Spinal cord (tissue), 10 donors: ENCODE measurements around the gene IKBKG. TPM values are rescaled to one million over a fixed set of nuclear protein-coding genes. Genes with fewer than 3 reads are reported as not detected.
"Not testable (repeated sequence)": the region's sequence is repeated elsewhere in the genome, so short reads cannot be mapped to it uniquely, and the experiment has no call there.

Experiments
- DNase-seq, 6 donors: peaks; one replicate each; pipeline versions ENCODE4 v3.0.0 to v3.0.0-alpha.2; 2013 to 2015; ENCODE audit warnings: low spot score in 6 of 6, low read depth in 4 of 6
- H3K27ac ChIP-seq: one replicate; pipeline ENCODE4 v1.5.1; 2013; ENCODE audit warnings: low read depth, low read length, control low read depth
- H3K27me3 ChIP-seq: one replicate; pipeline ENCODE4 v1.6.1; 2013; ENCODE audit warnings: low read length; ENCODE audit not compliant: control insufficient read depth, insufficient read depth
- H3K36me3 ChIP-seq: one replicate; pipeline ENCODE4 v1.6.1; 2013; ENCODE audit warnings: low read length; ENCODE audit not compliant: control insufficient read depth, insufficient read depth
- H3K4me1 ChIP-seq: one replicate; pipeline ENCODE4 v1.6.1; 2013; ENCODE audit warnings: low read length; ENCODE audit not compliant: control insufficient read depth, insufficient read depth
- H3K4me3 ChIP-seq: one replicate; pipeline ENCODE4 v1.5.1; 2013; ENCODE audit warnings: low read depth, low read length, control low read depth
- H3K9me3 ChIP-seq: one replicate; pipeline ENCODE4 v1.6.1; 2013; ENCODE audit warnings: low read length; ENCODE audit not compliant: control insufficient read depth, insufficient read depth
- WGBS: methylation state at CpG from one replicate; pipeline ENCODE4 v1.1.5; 2013; ENCODE audit warnings: missing lambda C conversion rate; ENCODE audit not compliant: insufficient coverage; 5-methylcytosine and 5-hydroxymethylcytosine counted together
- polyA plus RNA-seq, 2 donors: library from polyadenylated mRNA; unstranded; fragments of 120-200 nt; gene quantifications; one replicate each; pipeline ENCODE4 v1.2.1, GENCODE V29; 2013; ENCODE audit not compliant: insufficient read length in 2 of 2
- total RNA-seq, 2 donors: library from RNA; depleted of rRNA in 1 of 2; stranded (reverse); fragments of 120-200 nt in 1 of 2; fragments of >200 nt in 1 of 2; gene quantifications; one replicate each; pipeline versions ENCODE4 v1.2.3 to v1.2.4, GENCODE V29; 2013 to 2014
- donor health status: healthy.

IKBKG gene
- total and polyA plus RNA-seq, 4 donors = 7.7 to 23.9 (median 20.2) TPM

DNA sequence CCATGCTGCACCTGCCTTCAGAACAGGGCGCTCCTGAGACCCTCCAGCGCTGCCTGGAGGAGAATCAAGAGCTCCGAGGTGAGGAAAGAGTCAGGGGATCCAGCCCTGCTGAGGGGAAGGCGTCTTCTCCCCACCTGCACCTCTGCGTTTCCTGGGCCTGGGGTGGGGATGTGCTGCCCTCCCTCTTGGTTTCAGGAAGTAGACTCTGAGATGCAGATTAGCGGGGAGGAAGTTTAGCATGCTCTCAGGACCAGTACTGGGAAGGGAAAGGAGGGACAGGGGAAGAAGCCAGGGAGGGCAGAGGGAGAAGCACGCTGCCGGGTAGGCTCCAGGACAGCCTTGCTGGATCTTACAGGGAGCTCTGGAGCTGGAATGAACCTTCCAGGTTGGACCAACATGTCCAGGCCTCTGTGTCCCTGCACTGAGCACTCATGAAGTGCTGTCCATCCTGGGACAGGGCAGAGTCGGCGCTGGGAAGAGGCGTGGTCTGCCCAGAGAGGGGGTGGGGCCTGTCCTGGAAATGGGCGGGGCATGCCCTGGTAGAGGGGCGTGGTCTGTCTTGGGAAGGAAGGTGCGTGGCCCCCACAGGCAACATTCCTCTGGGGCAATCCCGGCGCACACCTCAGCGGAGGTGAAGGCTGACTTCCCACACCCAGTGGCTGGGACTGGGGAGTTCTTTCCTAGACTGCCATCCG is 4.8 kb downstream of the IKBKG start:
- peaks cover 22% of the 10 kb centered on the region for H3K36me3 ChIP-seq
- H3K4me3 ChIP-seq = not testable (repeated sequence)
- 96% methylated on average over 4 of the region's 18 CpGs for WGBS

GRCh38 chrX:154558060-154558690 is 10.8 kb downstream of the IKBKG start:
- not testable (repeated sequence) for H3K4me1 ChIP-seq, H3K9me3 ChIP-seq, H3K4me3 ChIP-seq, H3K27ac ChIP-seq, DNase-seq, H3K27me3 ChIP-seq
- peaks cover 12% of the 10 kb centered on the region for H3K36me3 ChIP-seq
- WGBS = no CpG with 5 or more reads among the region's 24 CpGs

More for the DNA sequence above, 4.8 kb downstream of the IKBKG start:
- DNase-seq = peak in 1 of 6 donors; percentile 0
- H3K4me1 ChIP-seq, H3K27me3 ChIP-seq, H3K27ac ChIP-seq, H3K9me3 ChIP-seq: not testable (repeated sequence)

DNA sequence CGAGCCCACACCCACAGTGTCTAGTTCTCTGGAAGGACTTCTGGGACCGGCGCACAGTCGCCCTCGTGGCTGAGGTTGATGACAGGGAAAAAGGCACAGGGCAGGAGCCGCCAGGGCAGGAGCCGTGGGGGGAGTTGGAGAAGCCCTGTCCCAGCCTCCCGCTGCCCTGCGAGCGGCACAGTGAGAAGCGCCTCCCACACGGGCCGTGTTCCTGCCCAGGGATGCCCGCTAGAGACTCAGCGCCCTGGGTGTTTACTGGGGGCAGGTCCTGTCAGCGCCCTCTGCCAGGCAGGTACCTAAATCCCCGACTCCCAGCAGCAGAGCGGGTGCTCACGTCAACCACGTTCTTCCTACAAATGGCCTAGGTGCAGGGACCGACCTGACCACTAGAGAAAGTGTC is 11.5 kb downstream of the IKBKG start:
- H3K36me3 ChIP-seq, H3K27me3 ChIP-seq, H3K4me3 ChIP-seq, H3K9me3 ChIP-seq, DNase-seq, H3K27ac ChIP-seq, H3K4me1 ChIP-seq: not testable (repeated sequence)
- WGBS = 90% methylated on average over 6 of the region's 21 CpGs

GRCh38 chrX:154560326-154560725 is 12.9 kb downstream of the IKBKG start:
- H3K4me1 ChIP-seq, H3K27me3 ChIP-seq, H3K9me3 ChIP-seq, H3K36me3 ChIP-seq, H3K4me3 ChIP-seq, DNase-seq, H3K27ac ChIP-seq: not testable (repeated sequence)
- no CpG with 5 or more reads among the region's 31 CpGs for WGBS

DNA sequence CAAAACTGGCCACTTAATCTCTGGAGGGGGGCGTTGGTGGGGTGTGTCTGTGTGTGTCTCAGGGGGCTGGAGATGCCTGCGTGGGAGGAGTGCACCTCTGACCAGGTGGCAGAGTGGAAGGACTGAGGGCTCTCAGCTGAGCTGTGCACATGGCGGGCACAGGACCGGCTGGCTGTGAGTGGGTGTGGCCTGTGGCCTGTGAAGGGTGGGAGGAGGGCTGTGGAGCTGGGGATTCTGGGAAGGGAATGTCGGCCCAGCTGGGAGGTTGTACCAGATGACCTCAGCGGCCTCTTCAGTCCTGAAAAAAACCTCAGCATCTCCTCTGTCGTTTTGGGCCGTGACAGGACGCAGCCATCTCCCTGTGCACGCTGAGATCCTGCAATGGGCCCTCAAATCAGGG is 14.9 kb downstream of the IKBKG start:
- not testable (repeated sequence) for DNase-seq, H3K4me3 ChIP-seq, H3K9me3 ChIP-seq, H3K4me1 ChIP-seq, H3K27ac ChIP-seq, H3K36me3 ChIP-seq, H3K27me3 ChIP-seq
- no CpG with 5 or more reads among the region's 10 CpGs for WGBS

DNA sequence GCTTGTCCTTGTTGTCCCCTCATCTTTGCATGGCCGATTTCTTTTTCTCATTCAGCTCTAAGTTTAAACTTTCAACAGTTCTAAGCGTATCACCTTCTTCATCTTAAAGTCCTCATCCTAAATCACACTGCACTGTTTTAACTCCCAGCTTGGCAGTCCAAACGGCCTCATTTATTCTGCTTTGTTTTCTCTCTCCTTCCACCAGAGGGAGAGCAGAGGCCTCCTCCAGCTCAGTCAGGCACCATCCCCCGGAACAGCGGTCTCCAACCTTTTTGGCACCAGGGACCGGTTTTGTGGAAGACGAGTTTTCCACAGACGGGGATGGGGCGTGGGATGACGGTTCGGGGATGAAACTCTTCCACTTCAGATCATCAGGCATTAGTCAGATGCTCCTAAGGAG is 22.9 kb downstream of the IKBKG start:
- H3K27ac ChIP-seq, H3K36me3 ChIP-seq, H3K4me3 ChIP-seq, DNase-seq, H3K9me3 ChIP-seq, H3K27me3 ChIP-seq, H3K4me1 ChIP-seq: not testable (repeated sequence)
- WGBS = no CpG with 5 or more reads among the region's 11 CpGs

DNA sequence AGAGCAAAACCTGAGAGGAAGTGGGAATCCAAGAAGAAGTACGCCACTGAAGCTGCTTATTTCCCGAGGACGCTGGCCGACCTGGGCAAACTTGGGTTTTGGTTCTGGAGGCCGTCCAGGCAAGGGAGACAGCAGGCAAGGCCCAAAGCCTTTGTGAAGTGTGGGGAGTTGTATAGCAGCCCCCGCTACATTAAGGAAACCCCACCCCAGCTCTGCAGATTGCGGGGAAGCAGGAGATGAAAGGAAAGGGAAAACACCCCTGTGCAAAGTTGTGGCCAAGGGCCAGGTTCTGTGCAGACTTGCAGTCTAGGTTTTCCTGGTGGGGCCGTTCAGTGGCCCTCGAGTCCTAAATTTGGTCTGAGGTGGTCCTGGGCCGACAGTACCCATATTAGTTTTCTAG is 25.6 kb downstream of the IKBKG start:
- H3K4me1 ChIP-seq = not testable (repeated sequence)
- no CpG with 5 or more reads among the region's 10 CpGs for WGBS

DNA sequence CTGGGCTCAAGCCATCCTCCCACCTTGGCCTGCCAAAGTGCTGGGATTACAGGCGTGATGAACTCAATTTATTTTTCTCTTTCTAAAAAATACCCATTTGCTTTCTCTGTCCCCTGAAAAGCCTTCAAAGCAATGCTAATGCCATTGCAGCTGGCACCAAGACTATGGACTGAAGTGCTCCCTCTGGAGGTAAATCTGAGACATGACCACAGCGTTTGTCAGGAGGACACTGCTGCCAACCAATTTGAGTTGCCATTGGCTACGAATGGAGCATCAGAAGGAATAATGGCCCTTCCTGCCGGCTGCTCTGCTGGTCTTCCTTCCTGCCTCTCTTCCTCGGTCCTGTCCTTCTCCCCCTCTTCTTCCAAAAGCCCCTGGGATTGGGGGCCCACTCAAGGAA is 27.7 kb downstream of the IKBKG start:
- not testable (repeated sequence) for H3K9me3 ChIP-seq, H3K27me3 ChIP-seq, H3K27ac ChIP-seq, H3K36me3 ChIP-seq, H3K4me1 ChIP-seq, H3K4me3 ChIP-seq, DNase-seq
- WGBS = no CpG with 5 or more reads among the region's 5 CpGs

More for the DNA sequence above, 25.6 kb downstream of the IKBKG start:
- H3K27me3 ChIP-seq, DNase-seq, H3K27ac ChIP-seq, H3K9me3 ChIP-seq, H3K36me3 ChIP-seq, H3K4me3 ChIP-seq: not testable (repeated sequence)

DNA sequence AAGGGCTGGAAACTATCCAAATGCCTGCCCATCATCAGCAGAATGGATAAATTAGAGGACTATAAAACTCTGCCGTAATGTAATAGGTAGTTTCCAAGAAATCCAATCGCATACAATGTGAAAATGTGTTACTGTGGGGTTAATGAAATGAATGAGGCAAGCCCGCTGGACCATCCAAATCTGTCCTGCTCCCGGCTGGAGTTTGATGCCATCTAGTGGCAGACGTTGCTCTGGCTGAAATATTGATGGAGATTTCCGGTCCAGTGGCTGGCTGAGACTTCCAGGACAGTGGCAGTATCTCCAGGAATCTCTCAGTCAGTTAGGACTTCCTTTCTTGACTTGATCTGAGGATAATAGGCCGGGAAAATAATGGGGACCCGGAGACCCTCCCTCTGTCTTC is 35.6 kb downstream of the IKBKG start:
- not testable (repeated sequence) for H3K27me3 ChIP-seq, DNase-seq, H3K4me1 ChIP-seq, H3K36me3 ChIP-seq, H3K4me3 ChIP-seq, H3K9me3 ChIP-seq, H3K27ac ChIP-seq
- no CpG with 5 or more reads among the region's 8 CpGs for WGBS

DNA sequence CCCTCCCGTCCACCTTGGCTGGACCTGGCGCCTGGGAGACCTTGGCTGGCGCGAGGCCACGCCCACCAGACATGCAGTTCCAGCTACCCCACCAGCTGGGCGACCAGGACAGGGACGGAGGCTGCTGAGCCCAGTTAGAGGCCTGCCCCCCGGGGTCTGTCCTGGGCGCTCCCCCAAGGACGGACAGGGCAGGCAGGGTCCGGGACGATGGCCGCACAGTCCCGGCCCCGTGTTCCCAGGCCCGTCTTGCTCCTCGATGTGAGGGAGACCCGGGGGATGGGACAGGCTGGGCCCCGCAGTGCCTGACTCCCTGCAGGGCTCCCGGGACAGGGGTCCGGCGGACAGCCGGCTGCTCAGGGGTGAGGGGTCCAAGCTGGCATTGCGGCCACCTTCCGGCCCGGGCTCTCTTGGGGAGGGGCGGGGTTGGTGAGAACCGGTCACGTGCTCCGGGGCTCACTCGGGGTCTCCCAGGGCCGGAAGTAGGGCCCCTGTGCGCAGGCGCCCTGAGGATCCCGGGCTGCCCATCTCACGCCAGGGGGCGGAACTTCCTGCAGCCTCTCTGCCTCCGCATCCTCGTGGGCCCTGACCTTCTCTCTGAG is 37.3 kb downstream of the IKBKG start, which contains the start of gene CTAG1A:
Gene CTAG1A (plus strand): TSS at position 549 of the 599 bp plus-strand sequence. CDS start 74 bp downstream, outside the sequence.
- H3K27me3 ChIP-seq, DNase-seq, H3K4me1 ChIP-seq, H3K9me3 ChIP-seq, H3K36me3 ChIP-seq, H3K27ac ChIP-seq, H3K4me3 ChIP-seq: not testable (repeated sequence)
- no CpG with 5 or more reads among the region's 39 CpGs for WGBS
